Activated CD4-positive, alpha-beta T cell treated with anti-CD3 and anti-CD28 coated beads, Interleukin-2, amount 10 ng/mL, durations not matched to agents 7 days and 5 days (primary cell): Measurements from ENCODE around the gene GCK. TPM values are rescaled to one million over a fixed set of nuclear protein-coding genes. Genes with fewer than 3 reads are reported as not detected.

Experiments used
- CTCF ChIA-PET: fragments of 350-600 bp; sonication (Branson Sonifier 250); formaldehyde crosslinking; loops from one replicate; lab custom pipeline; 2021; ENCODE audit warnings: antibody characterized with exemption; lab: Charles Lee
- POLR2A ChIA-PET: fragments of 350-600 bp; sonication (Branson Sonifier 250); formaldehyde crosslinking; loops from one replicate; lab custom pipeline; 2021; ENCODE audit warnings: antibody characterized with exemption; lab: Charles Lee
- DNase-seq: peaks from one replicate; pipeline ENCODE4 v3.0.0-alpha.2; 2020
- H3K27ac Mint-ChIP-seq: one replicate; pipeline ENCODE4 v1.8.0; 2021; ENCODE audit warnings: mild to moderate bottlenecking, moderate library complexity, mixed read lengths
- H3K27me3 Mint-ChIP-seq: one replicate; pipeline ENCODE4 v1.8.0; 2021; ENCODE audit warnings: mixed read lengths
- H3K36me3 Mint-ChIP-seq: one replicate; pipeline ENCODE4 v1.8.0; 2021; ENCODE audit warnings: low read depth, mixed read lengths
- H3K4me1 Mint-ChIP-seq: one replicate; pipeline ENCODE4 v1.8.0; 2021; ENCODE audit warnings: mixed read lengths
- H3K4me3 Mint-ChIP-seq: one replicate; pipeline ENCODE4 v1.8.0; 2021; ENCODE audit warnings: mild to moderate bottlenecking, moderate library complexity, mixed read lengths
- H3K9me3 Mint-ChIP-seq: one replicate; pipeline ENCODE4 v1.8.0; 2021; ENCODE audit warnings: mixed read lengths
- total RNA-seq, 2 experiments: library from RNA; stranded (reverse); gene quantifications; one replicate each; pipeline ENCODE4 v1.2.3, GENCODE V29; 2021

Gene GCK
- total RNA-seq, 2 experiments from 2014 or later = not detected

DNA sequence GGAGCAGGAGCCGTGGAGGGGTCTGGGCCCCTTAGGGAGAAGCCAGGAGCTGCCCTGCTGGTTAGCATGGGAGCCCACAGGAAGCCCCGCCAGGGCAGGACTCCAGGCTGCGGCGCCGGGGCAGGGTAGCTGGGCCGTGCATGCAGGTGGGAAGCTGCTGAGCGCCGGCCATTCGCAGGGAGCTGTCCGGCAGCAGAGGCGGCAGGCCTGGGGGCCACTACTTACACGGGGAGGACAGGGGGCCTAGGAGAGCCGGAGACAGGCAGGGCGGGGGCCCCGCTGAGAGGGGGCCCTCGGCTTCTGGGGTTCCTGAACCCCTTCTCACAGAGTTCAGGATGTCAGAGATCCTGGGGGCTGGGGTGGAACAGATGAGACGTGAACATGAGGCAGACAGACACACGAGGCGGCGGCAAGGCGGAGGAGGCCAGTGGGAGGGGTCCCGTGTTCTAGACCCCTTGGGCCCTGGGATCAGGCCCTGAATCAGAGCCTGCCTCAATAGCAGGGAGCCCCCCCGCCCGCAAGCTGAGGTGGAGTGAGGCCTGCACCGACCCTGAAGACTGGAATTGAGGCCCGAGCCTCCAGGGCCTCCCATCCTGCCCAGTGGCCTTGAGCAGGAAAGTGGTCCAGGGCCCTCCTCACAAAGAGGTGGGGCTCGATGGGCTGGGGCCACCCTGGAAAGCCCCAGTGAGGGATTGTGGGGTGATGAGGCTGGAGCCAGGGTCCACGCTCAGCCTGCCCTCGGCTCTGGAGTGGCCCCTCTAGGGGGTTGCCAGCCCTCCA lies 39.5 kb upstream of the GCK start:
- CTCF ChIA-PET = interaction anchor here (0.6 to 0.7 kb wide), 2 partner anchors 171 to 1884 kb away, joined by 3 read pairs; no protein-coding TSS in a partner anchor
- no peaks in the 10 kb centered on the region for H3K4me1 Mint-ChIP-seq
- no peaks in the 10 kb centered on the region for H3K27me3 Mint-ChIP-seq
- H3K27ac Mint-ChIP-seq = no peak overlapping the region
- DNase-seq = no peak
- POLR2A ChIA-PET = no interaction called here
- H3K9me3 Mint-ChIP-seq = no peaks in the 10 kb centered on the region
- no peak overlapping the region for H3K4me3 Mint-ChIP-seq
- no peaks in the 10 kb centered on the region for H3K36me3 Mint-ChIP-seq

DNA sequence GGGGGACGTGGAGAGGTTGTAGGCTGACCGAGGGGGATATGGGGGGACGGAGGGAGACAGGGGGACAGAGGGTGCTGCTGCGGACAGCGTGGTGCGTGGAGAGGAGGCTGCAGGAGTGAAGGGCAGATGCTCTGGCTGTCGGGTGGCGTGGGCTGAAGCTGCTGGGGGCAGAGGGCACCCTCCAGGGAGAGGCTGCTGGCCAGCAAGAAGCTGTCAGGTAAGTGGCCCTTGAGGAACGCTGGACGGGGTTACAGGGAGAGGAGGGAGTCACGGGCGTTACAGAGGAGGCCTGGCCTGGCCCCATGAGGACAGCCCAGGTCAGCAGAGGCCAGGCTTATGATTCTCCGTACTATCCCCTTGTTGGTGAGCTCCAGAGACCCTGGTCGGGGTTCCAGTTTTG lies 38.7 kb upstream of the GCK start:
- ChIA-PET CTCF (interaction anchor here (0.6 kb wide), 1 partner anchor 359 kb away, joined by 5 read pairs; no protein-coding TSS in a partner anchor), POLR2A (no interaction called here)
- no peaks in the 10 kb centered on the region for H3K4me1 Mint-ChIP-seq
- no peaks in the 10 kb centered on the region for H3K27me3 Mint-ChIP-seq
- H3K9me3 Mint-ChIP-seq = no peaks in the 10 kb centered on the region
- H3K36me3 Mint-ChIP-seq = no peaks in the 10 kb centered on the region
- H3K4me3 Mint-ChIP-seq = no peak overlapping the region
- no peak overlapping the region for H3K27ac Mint-ChIP-seq
- DNase-seq = no peak

DNA sequence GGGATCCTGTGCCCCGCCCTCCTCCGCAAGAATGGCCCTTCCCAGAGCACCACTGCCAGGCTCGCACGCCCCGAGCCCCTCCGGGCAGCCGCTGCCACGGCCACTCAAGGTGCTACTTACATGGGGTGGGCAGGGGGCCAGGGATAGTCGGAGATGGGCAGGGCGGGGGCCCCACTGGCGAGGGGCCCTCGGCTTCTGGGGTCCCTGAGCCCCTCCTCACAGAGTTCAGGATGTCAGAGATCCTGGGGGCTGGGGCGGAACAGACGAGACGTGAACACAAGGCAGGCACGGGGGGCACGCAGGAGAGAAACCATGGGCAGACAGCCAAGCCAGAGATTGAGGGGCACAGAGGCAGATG lies 37.1 kb upstream of the GCK start:
- no peaks in the 10 kb centered on the region for H3K4me1 Mint-ChIP-seq
- DNase-seq = no peak
- no peak overlapping the region for H3K27ac Mint-ChIP-seq
- H3K4me3 Mint-ChIP-seq = no peak overlapping the region
- ChIA-PET CTCF (no interaction called here), POLR2A (no interaction called here)
- H3K9me3 Mint-ChIP-seq = no peaks in the 10 kb centered on the region
- no peaks in the 10 kb centered on the region for H3K27me3 Mint-ChIP-seq
- no peaks in the 10 kb centered on the region for H3K36me3 Mint-ChIP-seq

DNA sequence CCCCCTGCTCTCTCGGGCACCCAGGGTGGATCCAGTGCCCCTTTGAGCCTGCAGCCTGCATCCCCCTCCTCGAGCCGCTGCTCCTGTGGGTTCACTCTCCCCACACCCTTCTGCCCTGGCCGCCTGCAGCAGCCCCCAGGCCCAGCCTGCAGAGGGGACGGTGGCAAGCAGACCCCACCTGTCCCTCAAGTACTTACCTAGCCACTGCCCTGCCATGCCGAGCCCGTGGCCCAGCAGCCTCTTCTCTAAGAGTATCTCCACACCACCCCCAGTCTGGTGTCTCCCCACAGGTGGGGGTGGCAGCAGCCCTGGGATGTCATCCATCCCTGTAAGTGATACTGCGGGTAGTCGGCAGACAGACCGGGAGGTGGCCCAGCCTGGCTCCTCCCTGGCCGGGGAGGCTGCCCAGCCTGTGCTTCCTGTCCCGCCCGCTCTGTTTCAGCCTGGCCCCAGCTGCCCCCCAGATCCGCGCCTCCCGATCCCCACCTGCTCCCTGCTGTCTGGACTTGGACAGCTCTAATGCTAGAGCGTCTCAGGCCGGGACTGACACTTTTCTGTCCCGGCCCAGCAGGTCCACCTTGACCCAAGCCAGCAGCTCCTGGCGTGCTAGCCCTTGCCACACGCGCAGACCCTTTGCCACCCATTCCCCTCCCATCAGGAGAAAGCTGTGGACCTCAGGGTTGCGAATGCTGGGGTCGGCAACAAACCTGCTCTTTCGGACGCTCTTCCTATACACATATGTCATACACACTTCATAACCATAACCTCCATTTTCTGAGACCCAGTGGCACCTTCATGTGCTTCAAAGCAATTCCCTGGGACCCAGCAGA lies 36.5 kb upstream of the GCK start:
- Mint-ChIP-seq H3K9me3 (no peaks in the 10 kb centered on the region), H3K36me3 (no peaks in the 10 kb centered on the region), H3K4me1 (no peaks in the 10 kb centered on the region), H3K4me3 (no peak overlapping the region), H3K27ac (no peak overlapping the region), H3K27me3 (no peaks in the 10 kb centered on the region)
- DNase-seq = no peak
- ChIA-PET CTCF (no interaction called here), POLR2A (no interaction called here)

DNA sequence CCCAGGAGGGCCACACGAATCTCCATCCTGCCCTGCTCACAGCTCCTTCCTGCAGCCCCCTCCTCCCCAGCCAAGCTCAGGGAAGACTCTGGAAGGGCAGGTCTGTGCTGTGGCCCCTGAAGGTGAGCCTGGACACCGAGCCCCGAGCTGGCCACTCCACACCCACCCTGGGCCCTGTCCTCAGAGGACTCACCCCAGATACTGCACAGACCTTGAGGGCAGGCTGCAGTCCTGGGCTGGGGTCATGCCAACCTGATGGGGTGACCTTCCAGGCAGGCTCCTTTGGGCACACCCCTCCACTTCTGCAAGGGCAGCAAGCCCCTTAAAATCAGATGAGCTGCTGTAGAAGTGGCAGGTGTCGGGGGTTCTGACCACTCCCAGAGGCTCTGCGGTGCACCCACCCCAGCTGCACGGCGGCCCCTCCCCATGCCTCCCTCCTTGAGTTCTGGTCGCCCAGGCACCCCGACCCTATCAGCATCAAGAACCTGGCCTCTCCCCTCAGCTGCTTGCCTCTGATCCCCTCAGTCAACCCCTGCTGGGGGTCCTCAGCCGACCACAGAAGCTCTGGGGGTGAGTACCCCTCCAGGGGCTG lies 35.8 kb upstream of the GCK start:
- H3K27ac Mint-ChIP-seq = no peak overlapping the region
- CTCF ChIA-PET = interaction anchor here (1.1 to 2.0 kb wide), 2 partner anchors 12 to 17 kb away, joined by 3 to 5 read pairs; no protein-coding TSS in a partner anchor

DNA sequence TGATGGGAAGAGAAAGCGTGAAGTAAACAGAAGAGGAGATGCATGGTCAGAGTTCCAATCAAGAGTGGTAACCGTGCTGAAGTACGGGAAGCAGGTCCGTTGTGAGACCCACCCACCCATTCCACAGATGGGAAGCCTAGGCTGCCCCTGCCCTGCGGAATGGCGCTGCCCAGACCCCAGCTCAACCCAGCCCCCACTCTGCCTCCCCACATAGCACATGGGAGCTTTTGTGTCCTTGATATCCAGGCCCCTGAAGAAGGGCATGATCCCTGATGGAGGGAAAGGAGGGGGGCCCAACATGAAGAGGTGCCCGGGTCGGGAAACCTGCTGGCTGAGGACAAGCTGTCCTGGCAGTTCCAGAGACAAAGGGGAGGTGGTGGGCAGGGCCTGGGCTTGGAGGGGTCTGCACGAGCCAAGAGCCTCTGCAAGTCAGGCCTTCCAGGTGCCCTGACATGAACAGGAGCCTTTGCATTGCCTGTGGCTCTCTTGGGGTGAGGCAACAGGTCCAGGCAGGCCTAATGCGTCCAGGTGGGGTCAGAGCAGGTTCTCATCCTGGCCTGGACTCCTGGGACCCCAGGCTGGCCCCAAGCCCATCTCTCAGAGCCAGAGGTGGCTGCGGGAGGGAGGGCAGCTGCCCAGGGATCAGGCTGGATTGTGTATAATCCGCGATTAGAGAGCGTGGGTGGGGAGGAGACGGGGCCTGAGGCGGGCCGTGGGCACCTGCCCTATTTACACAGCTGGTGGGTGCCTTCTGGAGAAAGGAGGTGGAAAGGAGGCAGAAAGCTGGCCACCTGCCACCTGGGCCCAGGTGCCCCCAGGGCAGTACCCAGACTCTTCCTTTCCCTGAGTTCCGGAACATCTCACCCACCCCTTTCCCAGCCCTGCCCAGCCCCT lies 35.1 kb upstream of the GCK start:
- no peak overlapping the region for H3K4me3 Mint-ChIP-seq
- ChIA-PET POLR2A (no interaction called here), CTCF (interaction anchor here (0.7 to 2.0 kb wide), 4 partner anchors 13 to 340 kb away, joined by 3 to 5 read pairs (median 4); no protein-coding TSS in a partner anchor)

More for the DNA sequence above, 35.8 kb upstream of the GCK start:
- no peaks in the 10 kb centered on the region for H3K36me3 Mint-ChIP-seq
- POLR2A ChIA-PET = no interaction called here
- no peak overlapping the region for H3K4me3 Mint-ChIP-seq
- no peaks in the 10 kb centered on the region for H3K9me3 Mint-ChIP-seq
- H3K4me1 Mint-ChIP-seq = no peaks in the 10 kb centered on the region
- DNase-seq = no peak
- H3K27me3 Mint-ChIP-seq = no peaks in the 10 kb centered on the region

DNA sequence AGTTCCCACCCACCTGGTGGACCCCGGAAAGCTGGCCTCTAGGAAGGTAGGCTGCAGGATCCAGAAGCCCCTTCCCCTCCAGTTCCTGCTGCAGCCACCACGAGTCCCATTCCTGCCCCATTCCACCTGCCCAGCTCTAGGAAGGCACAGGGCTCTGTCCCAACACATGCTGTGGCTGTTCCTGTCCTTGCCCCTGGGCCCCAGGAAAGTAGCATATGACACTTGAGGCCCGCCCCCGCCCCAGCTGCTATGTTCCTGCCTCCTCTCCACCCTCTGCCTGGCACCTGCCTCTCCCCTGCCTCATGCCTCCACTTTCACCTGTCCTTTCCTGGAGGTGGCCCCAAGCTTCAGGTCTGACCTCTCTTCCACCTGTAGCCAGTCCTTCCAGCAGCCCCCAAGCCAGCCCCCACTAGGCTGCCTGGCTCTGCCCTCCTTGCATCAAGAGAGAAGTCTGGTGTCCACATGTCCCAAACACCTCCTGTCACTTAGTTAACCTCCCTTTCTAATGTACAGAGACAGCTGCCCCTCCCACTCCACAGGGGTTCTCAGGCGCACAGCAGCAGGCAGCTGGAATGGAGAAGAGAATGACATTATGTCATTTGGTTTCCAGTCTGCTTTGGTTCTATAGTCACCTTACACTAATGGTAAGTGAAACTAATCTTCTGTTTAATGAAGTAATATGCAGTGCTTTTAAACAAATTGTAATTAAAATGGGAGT lies 34.3 kb upstream of the GCK start:
- no peaks in the 10 kb centered on the region for H3K4me1 Mint-ChIP-seq
- H3K27me3 Mint-ChIP-seq = no peaks in the 10 kb centered on the region
- no peak overlapping the region for H3K4me3 Mint-ChIP-seq
- H3K27ac Mint-ChIP-seq = no peak overlapping the region
- POLR2A ChIA-PET = no interaction called here
- no peaks in the 10 kb centered on the region for H3K9me3 Mint-ChIP-seq
- no peak for DNase-seq
- H3K36me3 Mint-ChIP-seq = no peaks in the 10 kb centered on the region
- CTCF ChIA-PET = interaction anchor here (0.7 to 2.0 kb wide), 5 partner anchors 14 to 341 kb away, joined by 3 to 5 read pairs (median 4); no protein-coding TSS in a partner anchor

More for the DNA sequence above, 35.1 kb upstream of the GCK start:
- Mint-ChIP-seq H3K9me3 (no peaks in the 10 kb centered on the region), H3K36me3 (no peaks in the 10 kb centered on the region), H3K4me1 (no peaks in the 10 kb centered on the region), H3K27ac (no peak overlapping the region), H3K27me3 (no peaks in the 10 kb centered on the region)
- DNase-seq = no peak

DNA sequence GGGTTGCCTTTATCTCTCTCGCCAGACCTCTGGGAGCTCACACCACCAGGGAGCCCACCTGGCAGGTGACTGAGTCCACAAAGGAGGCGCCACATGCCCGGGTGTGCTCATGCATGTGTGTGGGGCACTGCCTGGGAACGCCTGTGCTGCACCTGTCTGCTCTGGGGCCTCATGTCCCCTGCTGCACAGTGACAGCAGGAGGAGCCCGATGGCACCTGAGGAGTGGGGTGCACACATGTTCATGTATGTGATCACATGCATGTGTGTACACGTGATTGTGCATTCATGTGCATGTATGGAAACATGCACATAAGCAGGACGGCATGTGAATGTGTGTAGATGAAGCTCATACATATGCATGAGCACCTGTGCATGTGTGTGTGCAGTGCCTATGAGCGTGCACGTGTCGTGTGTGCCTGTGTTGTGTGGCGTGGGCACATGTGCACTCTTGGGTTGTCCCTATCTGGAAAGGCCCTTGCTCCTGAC lies 33.6 kb upstream of the GCK start:
- no peak overlapping the region for H3K4me3 Mint-ChIP-seq
- no peak for DNase-seq
- no peaks in the 10 kb centered on the region for H3K9me3 Mint-ChIP-seq
- no peaks in the 10 kb centered on the region for H3K36me3 Mint-ChIP-seq
- H3K27me3 Mint-ChIP-seq = no peaks in the 10 kb centered on the region
- H3K4me1 Mint-ChIP-seq = no peaks in the 10 kb centered on the region
- H3K27ac Mint-ChIP-seq = no peak overlapping the region
- ChIA-PET CTCF (interaction anchor here (0.7 to 2.0 kb wide), 3 partner anchors 14 to 35 kb away, joined by 3 to 5 read pairs (median 4); no protein-coding TSS in a partner anchor), POLR2A (no interaction called here)

DNA sequence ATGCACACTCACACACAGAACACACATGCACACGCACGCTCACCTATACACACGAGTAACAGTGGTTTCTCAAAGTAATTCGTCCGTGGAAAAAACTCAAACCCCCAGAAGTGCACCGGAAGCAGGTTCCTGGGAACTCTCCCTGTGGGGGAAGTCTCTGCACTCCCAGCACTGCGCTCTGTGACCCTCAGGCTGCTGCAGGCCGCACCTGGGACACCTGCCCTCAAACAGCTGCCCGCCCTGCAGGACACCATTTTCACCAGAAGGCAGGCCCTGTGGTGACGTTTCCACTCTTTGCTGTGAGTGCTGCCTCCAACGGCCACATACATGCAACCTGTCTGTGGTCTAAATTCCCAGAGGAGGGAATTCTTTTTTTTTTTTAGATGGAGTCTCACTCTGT lies 32.8 kb upstream of the GCK start:
- Mint-ChIP-seq H3K4me3 (no peak overlapping the region), H3K4me1 (no peaks in the 10 kb centered on the region), H3K27me3 (no peaks in the 10 kb centered on the region), H3K27ac (no peak overlapping the region), H3K36me3 (no peaks in the 10 kb centered on the region), H3K9me3 (no peaks in the 10 kb centered on the region)
- POLR2A ChIA-PET = no interaction called here
- CTCF ChIA-PET = interaction anchor here (0.7 to 1.8 kb wide), 2 partner anchors 19 to 36 kb away, joined by 3 to 4 read pairs; no protein-coding TSS in a partner anchor
- DNase-seq = no peak

DNA sequence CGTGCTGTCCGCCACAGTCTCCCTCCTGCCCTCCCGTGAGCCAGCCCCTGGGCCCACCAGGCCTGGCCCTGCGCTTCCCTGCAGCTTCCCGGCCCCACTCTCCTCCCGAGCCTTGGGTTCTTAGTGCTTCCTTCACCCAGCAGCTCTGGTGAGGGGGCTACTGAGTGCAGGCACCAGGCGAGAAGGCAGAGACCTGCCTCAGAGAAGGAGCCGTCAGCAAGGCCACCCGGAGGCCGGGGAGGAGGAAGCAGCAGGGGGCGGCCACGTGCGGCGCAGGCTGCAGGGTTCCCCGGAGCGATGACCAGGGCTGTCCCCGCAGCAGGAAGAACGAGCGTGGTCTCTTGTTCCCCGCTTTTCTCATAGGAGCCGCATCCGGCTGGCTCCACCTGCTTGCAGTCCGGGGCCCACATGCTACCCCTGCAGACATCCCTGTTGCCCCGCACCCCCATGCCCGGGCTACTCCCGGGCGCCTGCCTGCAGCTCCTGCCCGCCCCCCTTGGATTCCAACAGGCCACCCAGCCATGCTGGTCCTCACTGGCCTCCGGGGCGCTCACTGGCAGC lies 32.1 kb upstream of the GCK start:
- ChIA-PET CTCF (no interaction called here), POLR2A (no interaction called here)
- no peaks in the 10 kb centered on the region for H3K4me1 Mint-ChIP-seq
- no peaks in the 10 kb centered on the region for H3K36me3 Mint-ChIP-seq
- no peak overlapping the region for H3K4me3 Mint-ChIP-seq
- no peak for DNase-seq
- H3K27me3 Mint-ChIP-seq = no peaks in the 10 kb centered on the region
- H3K27ac Mint-ChIP-seq = no peak overlapping the region
- H3K9me3 Mint-ChIP-seq = no peaks in the 10 kb centered on the region

DNA sequence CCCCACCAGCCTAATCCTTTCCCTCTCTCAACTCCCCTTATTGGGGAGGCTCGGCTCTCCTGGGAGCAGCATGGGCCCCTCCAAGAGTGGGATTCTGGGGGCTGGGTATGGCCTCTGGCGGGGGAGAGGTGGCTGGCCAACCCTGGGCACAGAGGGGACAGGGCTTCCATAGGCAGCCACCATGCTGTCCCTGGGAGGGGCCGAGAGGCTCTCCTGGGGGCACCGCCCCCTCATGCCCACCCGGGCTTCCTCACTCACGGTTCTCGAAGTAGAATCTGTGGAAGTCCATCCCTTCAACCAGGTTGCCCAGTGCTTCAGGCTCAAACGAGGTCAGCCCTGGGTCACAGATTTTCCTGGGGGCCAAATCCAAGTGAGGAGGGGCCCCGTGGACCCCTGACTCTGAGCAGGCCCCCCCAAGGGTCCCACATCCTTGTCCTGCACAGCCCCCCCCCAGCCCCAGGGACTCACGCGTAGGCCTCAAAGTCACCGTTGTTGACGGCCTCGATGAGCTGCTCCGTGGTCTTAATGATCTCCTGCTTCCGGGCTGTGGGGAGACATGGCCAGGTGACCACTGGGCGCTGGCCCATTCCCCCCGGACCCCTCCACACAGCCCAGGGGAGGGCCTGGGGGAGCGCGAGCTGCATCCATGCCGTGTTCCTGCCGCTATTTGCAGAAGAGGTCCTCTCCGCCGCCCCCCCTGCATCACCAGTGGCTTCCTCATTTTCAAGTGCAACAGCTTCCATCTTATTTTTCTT lies 31.3 kb upstream of the GCK start:
- Mint-ChIP-seq H3K4me1 (no peaks in the 10 kb centered on the region), H3K27me3 (no peaks in the 10 kb centered on the region), H3K27ac (no peak overlapping the region), H3K4me3 (no peak overlapping the region), H3K36me3 (no peaks in the 10 kb centered on the region), H3K9me3 (no peaks in the 10 kb centered on the region)
- CTCF ChIA-PET = no interaction called here
- POLR2A ChIA-PET = no interaction called here
- no peak for DNase-seq
